Activated CD4-positive, CD25-positive, alpha-beta regulatory T cell treated with anti-CD3 and anti-CD28 coated beads, Interleukin-2, amount 50 U/mL, for 72 hours (primary cell): ENCODE measurements around the gene BRF1.
"Not testable (repeated sequence)": the region's sequence is repeated elsewhere in the genome, so short reads cannot be mapped to it uniquely, and the experiment has no call there.

ENCODE experiments used
- DNase-seq: peaks from one replicate; pipeline ENCODE4 v3.0.0; 2021

Gene BRF1

GRCh38 chr14:105315211-105315721, 14.5 kb upstream of the BRF1 start:
- DNase-seq, result peak; percentile 51

- peak; percentile 82 for DNase-seq
Measured at GRCh38 chr14:105314287-105315200, 13.7 kb upstream of the BRF1 start, which contains the start of gene PACS2. PACS2 (plus strand) TSS chr14:105314748; CDS start chr14:105314919, 171 bp downstream.

GRCh38 chr14:105313381-105314286, 12.8 kb upstream of the BRF1 start:
- DNase-seq, result peak; percentile 53

GRCh38 chr14:105312973-105313372, 12.2 kb upstream of the BRF1 start:
- no peak for DNase-seq

GRCh38 chr14:105311838-105312237, 11.0 kb upstream of the BRF1 start:
- no peak for DNase-seq

- no peak for DNase-seq
Measured at GRCh38 chr14:105309371-105309770, 8.6 kb upstream of the BRF1 start.

GRCh38 chr14:105307052-105307727, 6.4 kb upstream of the BRF1 start:
- DNase-seq, result no peak

- DNase-seq, result no peak
Measured at GRCh38 chr14:105305791-105306190, 5.0 kb upstream of the BRF1 start.

GRCh38 chr14:105305345-105305744, 4.5 kb upstream of the BRF1 start:
- no peak for DNase-seq

- DNase-seq, result no peak
Measured at GRCh38 chr14:105304565-105304964, 3.8 kb upstream of the BRF1 start.

- DNase-seq, result no peak
Measured at GRCh38 chr14:105303949-105304348, 3.1 kb upstream of the BRF1 start.

GRCh38 chr14:105301915-105302249, 1.1 kb upstream of the BRF1 start:
- DNase-seq, result not testable (repeated sequence)

GRCh38 chr14:105301103-105301914, 508 bp upstream of the BRF1 start:
- peak; percentile 99 for DNase-seq

GRCh38 chr14:105299654-105300541, 903 bp downstream of the BRF1 start:
- peak; percentile 36 for DNase-seq

- not testable (repeated sequence) for DNase-seq
Measured at GRCh38 chr14:105297311-105297710, 3.5 kb downstream of the BRF1 start.

GRCh38 chr14:105294142-105294597, 6.6 kb downstream of the BRF1 start:
- peak; percentile 42 for DNase-seq

GRCh38 chr14:105292826-105293711, 7.7 kb downstream of the BRF1 start:
- DNase-seq, result no peak

- no peak for DNase-seq
Measured at GRCh38 chr14:105290621-105291346, 10.0 kb downstream of the BRF1 start.

- DNase-seq, result not testable (repeated sequence)
Measured at GRCh38 chr14:105288936-105289335, 11.9 kb downstream of the BRF1 start.
